HEK293T (cell line): ENCODE measurements around the gene CCDC169.
"Not testable (repeated sequence)": the region's sequence is repeated elsewhere in the genome, so short reads cannot be mapped to it uniquely, and the experiment has no call there.

Experiments used
- CTCF ChIA-PET: fragments of 350-600 bp; formaldehyde crosslinking; extraction: SDS; loops from one replicate; lab custom pipeline; 2021; ENCODE audit warnings: antibody characterized with exemption, inconsistent platforms; lab: Yijun Ruan, JAX
- POLR2A ChIA-PET: fragments of 350-600 bp; formaldehyde crosslinking; extraction: SDS; loops from one replicate; lab custom pipeline; 2020; ENCODE audit warnings: antibody characterized with exemption, inconsistent platforms; lab: Yijun Ruan, JAX
- DNase-seq: peaks from one replicate; pipeline ENCODE4 v3.0.0; 2012; ENCODE audit warnings: mixed read lengths; ENCODE audit errors: extremely low spot score
- ARNT ChIP-seq: fragments of 450-650 bp; IDR thresholded peaks from 2 replicates; pipeline ENCODE4 v1.6.1; 2017; ENCODE audit warnings: mild to moderate bottlenecking
- BHLHE40 ChIP-seq: fragments of 450-650 bp; IDR thresholded peaks from 2 replicates; pipeline ENCODE4 v1.6.1; 2016; ENCODE audit warnings: mild to moderate bottlenecking, moderate library complexity, borderline replicate concordance
- CTBP1 ChIP-seq: fragments of 450-650 bp; IDR thresholded peaks from 2 replicates; pipeline ENCODE4 v1.6.1; 2016; ENCODE audit warnings: borderline replicate concordance
- ELF4 ChIP-seq: fragments of 450-650 bp; IDR thresholded peaks from 2 replicates; pipeline ENCODE4 v1.6.1; 2017; ENCODE audit warnings: antibody characterized with exemption
- FOXA1 ChIP-seq: fragments of 450-650 bp; IDR thresholded peaks from 2 replicates; pipeline ENCODE4 v1.6.1; 2016; ENCODE audit warnings: mild to moderate bottlenecking
- FOXK2 ChIP-seq: fragments of 450-650 bp; IDR thresholded peaks from 2 replicates; pipeline ENCODE4 v1.6.1; 2016; ENCODE audit warnings: mild to moderate bottlenecking
- FOXM1 ChIP-seq: fragments of 450-650 bp; IDR thresholded peaks from 2 replicates; pipeline ENCODE4 v1.6.1; 2017; ENCODE audit warnings: mild to moderate bottlenecking, borderline replicate concordance
- HDGF ChIP-seq: fragments of 450-650 bp; IDR thresholded peaks from 2 replicates; pipeline ENCODE4 v1.6.1; 2017; ENCODE audit warnings: antibody characterized with exemption, borderline replicate concordance
- L3MBTL2 ChIP-seq: fragments of 450-650 bp; conservative IDR thresholded peaks from 2 replicates; pipeline ENCODE4 v1.6.1; 2016; ENCODE audit warnings: mild to moderate bottlenecking
- LEF1 ChIP-seq: fragments of 450-650 bp; IDR thresholded peaks from 2 replicates; pipeline ENCODE4 v1.6.1; 2017; ENCODE audit warnings: mild to moderate bottlenecking, borderline replicate concordance
- NFRKB ChIP-seq: fragments of 450-650 bp; IDR thresholded peaks from 2 replicates; pipeline ENCODE4 v1.6.1; 2016; ENCODE audit warnings: mild to moderate bottlenecking, moderate library complexity
- PKNOX1 ChIP-seq: fragments of 450-650 bp; IDR thresholded peaks from 2 replicates; pipeline ENCODE4 v1.6.1; 2016
- SP1 ChIP-seq: fragments of 450-650 bp; IDR thresholded peaks from 2 replicates; pipeline ENCODE4 v1.6.1; 2017
- SUZ12 ChIP-seq: fragments of 450-650 bp; IDR thresholded peaks from 2 replicates; pipeline ENCODE4 v1.6.1; 2016; ENCODE audit warnings: mild to moderate bottlenecking
- TARDBP ChIP-seq: fragments of 450-650 bp; IDR thresholded peaks from 2 replicates; pipeline ENCODE4 v1.6.1; 2016
- ZNF384 ChIP-seq: fragments of 450-650 bp; IDR thresholded peaks from 2 replicates; pipeline ENCODE4 v1.6.1; 2016

The CCDC169 gene

GRCh38 chr13:36331280-36331679 is 33.7 kb upstream of the CCDC169 start:
- DNase-seq: no peak
- CTCF ChIA-PET: no interaction called here
- POLR2A ChIA-PET: no interaction called here
- no peak for TF ChIP-seq ARNT
- no peak for TF ChIP-seq FOXK2
- no peak for TF ChIP-seq NFRKB
- no peak for TF ChIP-seq PKNOX1
- TF ChIP-seq BHLHE40: no peak
- no peak for TF ChIP-seq TARDBP
- no peak for TF ChIP-seq CTBP1
- TF ChIP-seq ZNF384: no peak
- TF ChIP-seq SP1: no peak
- no peak for TF ChIP-seq FOXA1
- no peak for TF ChIP-seq SUZ12
- no peak for TF ChIP-seq HDGF
- no peak for TF ChIP-seq L3MBTL2
- no peak for TF ChIP-seq FOXM1
- TF ChIP-seq LEF1: no peak
- no peak for TF ChIP-seq ELF4

GRCh38 chr13:36329361-36329760 is 31.7 kb upstream of the CCDC169 start:
- ChIA-PET POLR2A (no interaction called here), CTCF (no interaction called here)
- DNase-seq: no peak
- no peak for TF ChIP-seq FOXK2
- no peak for TF ChIP-seq L3MBTL2

- no peak for TF ChIP-seq ZNF384
- no peak for TF ChIP-seq BHLHE40
- no peak for TF ChIP-seq HDGF
- TF ChIP-seq FOXK2: no peak
- no peak for TF ChIP-seq SUZ12
- no peak for TF ChIP-seq ARNT
- TF ChIP-seq FOXM1: no peak
- no peak for TF ChIP-seq LEF1
- no peak for TF ChIP-seq NFRKB
- TF ChIP-seq L3MBTL2: no peak
- no peak for TF ChIP-seq PKNOX1
- no peak for TF ChIP-seq CTBP1
- TF ChIP-seq TARDBP: no peak
- no peak for TF ChIP-seq ELF4
- no peak for DNase-seq
- CTCF ChIA-PET: no interaction called here
- POLR2A ChIA-PET: no interaction called here
These were observed 31.2 kb upstream of the CCDC169 start for GRCh38 chr13:36328821-36329220.

- TF ChIP-seq ARNT: no peak
- ChIA-PET POLR2A (no interaction called here), CTCF (no interaction called here)
- no peak for DNase-seq
These were observed 28.3 kb upstream of the CCDC169 start for GRCh38 chr13:36325912-36326311.

- CTCF ChIA-PET: interaction anchor here (0.7 kb wide), 1 partner anchor 353 kb away, joined by 4 read pairs; no protein-coding TSS in a partner anchor
- DNase-seq, POLR2A ChIA-PET: not testable (repeated sequence)
These were observed 27.3 kb upstream of the CCDC169 start for GRCh38 chr13:36324881-36325280.

GRCh38 chr13:36323951-36324566 is 26.4 kb upstream of the CCDC169 start:
- ChIA-PET CTCF (no interaction called here), POLR2A (no interaction called here)
- no peak for DNase-seq
- TF ChIP-seq ARNT (no peak), PKNOX1 (no peak), ELF4 (no peak), SUZ12 (no peak), FOXK2 (no peak), LEF1 (no peak), HDGF (no peak), ZNF384 (no peak), FOXM1 (no peak), L3MBTL2 (no peak), BHLHE40 (no peak), TARDBP (no peak), SP1 (no peak)

- DNase-seq: no peak
- ChIA-PET POLR2A (no interaction called here), CTCF (no interaction called here)
- no peak for TF ChIP-seq NFRKB
- TF ChIP-seq FOXK2: no peak
- no peak for TF ChIP-seq L3MBTL2
- TF ChIP-seq BHLHE40: no peak
- TF ChIP-seq ARNT: no peak
- TF ChIP-seq TARDBP: no peak
- no peak for TF ChIP-seq FOXM1
- no peak for TF ChIP-seq CTBP1
- no peak for TF ChIP-seq ZNF384
- TF ChIP-seq SUZ12: no peak
- no peak for TF ChIP-seq ELF4
- TF ChIP-seq FOXA1: no peak
These were observed 25.8 kb upstream of the CCDC169 start for GRCh38 chr13:36323408-36323807.

GRCh38 chr13:36319793-36320192 is 22.2 kb upstream of the CCDC169 start:
- POLR2A ChIA-PET: not testable (repeated sequence)

More at GRCh38 chr13:36319793-36320192, 22.2 kb upstream of the CCDC169 start:
- CTCF ChIA-PET, DNase-seq: not testable (repeated sequence)
